ENCODE data around the gene MS4A1. TPM values are rescaled to one million over a fixed set of nuclear protein-coding genes. Genes with fewer than 3 reads are reported as not detected.

Gene MS4A1
- polyA plus RNA-seq, 1 donor (not counting 4 experiments of a cell fraction or from before 2014, with no cell fraction given), result 0.07 TPM

DNA sequence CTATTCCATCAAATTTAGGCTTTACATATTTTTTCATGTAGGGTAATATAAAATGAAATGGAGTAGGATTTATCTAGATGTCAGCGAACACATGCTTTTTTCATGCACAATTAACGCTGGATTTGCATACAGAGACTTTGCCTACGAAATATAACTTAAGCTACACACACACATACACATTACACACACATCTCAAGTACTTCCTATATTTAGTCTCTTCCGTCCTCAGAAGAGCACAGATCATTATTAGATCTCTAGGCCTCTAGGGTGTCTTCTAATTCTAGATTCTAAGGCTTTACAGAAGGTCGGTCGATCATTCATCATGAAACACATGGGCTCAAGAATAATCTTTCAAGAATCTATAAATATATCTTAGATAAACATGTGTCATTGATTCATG is 55.7 kb downstream of the MS4A1 start:
- Histone ChIP-seq H3K79me2 (ENCODE audit: control insufficient read depth, insufficient read depth, low read length) (no peaks in the 10 kb centered on the region), H3K4me2 (ENCODE audit: control insufficient read depth, extremely low read depth, insufficient read depth, low read depth, low read length) (no peak overlapping the region), H3K27me3 (ENCODE audit: control insufficient read depth, extremely low read depth, insufficient read depth, low read length) (no peaks in the 10 kb centered on the region), H3K9me1 (ENCODE audit: control insufficient read depth, extremely low read depth, insufficient read depth, low read length) (no peaks in the 10 kb centered on the region), H3K9ac (ENCODE audit: control insufficient read depth, extremely low read depth, insufficient read depth, low read length) (no peak overlapping the region), H3K4me1 (ENCODE audit: control insufficient read depth, extremely low read depth, insufficient read depth, low read length) (no peaks in the 10 kb centered on the region), H3K4me3 (ENCODE audit: control insufficient read depth in 2 of 3, extremely low read depth in 1 of 3, insufficient read depth in 2 of 3, low read depth in 1 of 3, low read length in 3 of 3) (no peak overlapping the region), H4K20me1 (ENCODE audit: control insufficient read depth, extremely low read depth, insufficient read depth, low read length) (no peaks in the 10 kb centered on the region), H3K9me3 (ENCODE audit: control insufficient read depth, low read depth, low read length) (no peaks in the 10 kb centered on the region), H3K36me3 (ENCODE audit: control insufficient read depth in 2 of 2, extremely low read depth in 1 of 2, insufficient read depth in 2 of 2, low read length in 2 of 2) (no peaks in the 10 kb centered on the region), H2AFZ (ENCODE audit: control insufficient read depth, low read length) (no peak overlapping the region), H3K27ac (ENCODE audit: control insufficient read depth, insufficient read depth, low read length) (no peak overlapping the region)
- TF ChIP-seq, protein P1, sequence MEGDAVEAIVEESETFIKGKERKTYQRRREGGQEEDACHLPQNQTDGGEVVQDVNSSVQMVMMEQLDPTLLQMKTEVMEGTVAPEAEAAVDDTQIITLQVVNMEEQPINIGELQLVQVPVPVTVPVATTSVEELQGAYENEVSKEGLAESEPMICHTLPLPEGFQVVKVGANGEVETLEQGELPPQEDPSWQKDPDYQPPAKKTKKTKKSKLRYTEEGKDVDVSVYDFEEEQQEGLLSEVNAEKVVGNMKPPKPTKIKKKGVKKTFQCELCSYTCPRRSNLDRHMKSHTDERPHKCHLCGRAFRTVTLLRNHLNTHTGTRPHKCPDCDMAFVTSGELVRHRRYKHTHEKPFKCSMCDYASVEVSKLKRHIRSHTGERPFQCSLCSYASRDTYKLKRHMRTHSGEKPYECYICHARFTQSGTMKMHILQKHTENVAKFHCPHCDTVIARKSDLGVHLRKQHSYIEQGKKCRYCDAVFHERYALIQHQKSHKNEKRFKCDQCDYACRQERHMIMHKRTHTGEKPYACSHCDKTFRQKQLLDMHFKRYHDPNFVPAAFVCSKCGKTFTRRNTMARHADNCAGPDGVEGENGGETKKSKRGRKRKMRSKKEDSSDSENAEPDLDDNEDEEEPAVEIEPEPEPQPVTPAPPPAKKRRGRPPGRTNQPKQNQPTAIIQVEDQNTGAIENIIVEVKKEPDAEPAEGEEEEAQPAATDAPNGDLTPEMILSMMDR (optimal IDR thresholded peaks at IDR 0.05 in 1 of 3, IDR thresholded peaks at IDR 0.05 in 1 of 3, conservative IDR thresholded peaks at IDR 0.05 in 1 of 3; ENCODE audit: extremely low read depth in 1 of 3, insufficient read depth in 2 of 3, low read length in 3 of 3), result no peak
- TF ChIP-seq EZH2 (IDR thresholded peaks at IDR 0.05; ENCODE audit: low read length), result no peak
- FAIRE-seq, result no peak
- DNase-seq (ENCODE audit: low read depth, low spot score), result no peak
- dilution Hi-C loops (cut with MboI; ENCODE audit: extremely low pct_ligation_motif_present, low sequenced_read_pairs), result no loop called here

DNA sequence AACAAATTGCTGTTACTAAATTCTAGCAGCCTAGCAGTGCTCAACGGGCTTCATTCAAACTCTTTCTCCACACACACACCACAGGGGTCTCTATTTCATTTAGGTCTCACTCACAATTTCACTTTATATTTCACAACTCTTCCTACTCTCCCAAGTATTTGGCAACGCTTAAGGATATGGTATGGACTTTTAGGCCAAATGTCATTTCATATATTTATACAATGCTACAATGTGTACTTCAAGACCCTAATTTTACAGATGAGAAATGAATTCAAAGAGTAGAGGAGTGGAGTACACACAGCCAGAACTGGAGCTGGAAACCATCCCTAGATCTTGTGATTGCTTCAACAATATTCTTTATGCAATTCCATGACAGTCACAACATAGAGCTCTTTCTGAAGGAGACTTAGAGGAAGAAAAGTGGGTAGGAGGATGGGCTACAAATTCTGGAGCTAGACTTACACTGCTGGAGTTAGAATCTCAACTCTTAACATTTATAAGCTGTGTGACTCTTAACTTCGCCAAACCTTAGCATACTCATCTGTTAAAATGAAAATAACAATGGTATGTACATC is 57.1 kb downstream of the MS4A1 start:
- dilution Hi-C loops (cut with MboI; ENCODE audit: extremely low pct_ligation_motif_present, low sequenced_read_pairs), result no loop called here
- H3K4me1 ChIP-seq (ENCODE audit: control insufficient read depth, extremely low read depth, insufficient read depth, low read length), result no peaks in the 10 kb centered on the region
- no peak for DNase-seq (ENCODE audit: low read depth, low spot score)

More for the DNA sequence above, 57.1 kb downstream of the MS4A1 start:
- no peak overlapping the region for H3K4me2 ChIP-seq (ENCODE audit: control insufficient read depth, extremely low read depth, insufficient read depth, low read depth, low read length)
- no peak overlapping the region for H2AFZ ChIP-seq (ENCODE audit: control insufficient read depth, low read length)
- no peaks in the 10 kb centered on the region for H3K9me3 ChIP-seq (ENCODE audit: control insufficient read depth, low read depth, low read length)
- no peak for FAIRE-seq
- H4K20me1 ChIP-seq (ENCODE audit: control insufficient read depth, extremely low read depth, insufficient read depth, low read length), result no peaks in the 10 kb centered on the region
- TF ChIP-seq, protein P1 (optimal IDR thresholded peaks at IDR 0.05 in 1 of 3, IDR thresholded peaks at IDR 0.05 in 1 of 3, conservative IDR thresholded peaks at IDR 0.05 in 1 of 3; ENCODE audit: extremely low read depth in 1 of 3, insufficient read depth in 2 of 3, low read length in 3 of 3), result no peak
- no peak for TF ChIP-seq EZH2 (IDR thresholded peaks at IDR 0.05; ENCODE audit: low read length)
- H3K9me1 ChIP-seq (ENCODE audit: control insufficient read depth, extremely low read depth, insufficient read depth, low read length), result no peaks in the 10 kb centered on the region
- H3K79me2 ChIP-seq (ENCODE audit: control insufficient read depth, insufficient read depth, low read length), result no peaks in the 10 kb centered on the region
- no peak overlapping the region for H3K4me3 ChIP-seq (ENCODE audit: control insufficient read depth in 2 of 3, extremely low read depth in 1 of 3, insufficient read depth in 2 of 3, low read depth in 1 of 3, low read length in 3 of 3)
- no peaks in the 10 kb centered on the region for H3K27me3 ChIP-seq (ENCODE audit: control insufficient read depth, extremely low read depth, insufficient read depth, low read length)
- H3K9ac ChIP-seq (ENCODE audit: control insufficient read depth, extremely low read depth, insufficient read depth, low read length), result no peak overlapping the region
- no peak overlapping the region for H3K27ac ChIP-seq (ENCODE audit: control insufficient read depth, insufficient read depth, low read length)
- no peaks in the 10 kb centered on the region for H3K36me3 ChIP-seq (ENCODE audit: control insufficient read depth in 2 of 2, extremely low read depth in 1 of 2, insufficient read depth in 2 of 2, low read length in 2 of 2)
